H1 (cell line): ENCODE data around the gene TMEM255B. TPM values are rescaled to one million over a fixed set of nuclear protein-coding genes. Genes with fewer than 3 reads are reported as not detected.

ENCODE experiments used
- CTCF ChIA-PET: fragments of 300-600 bp; sonication (Branson Sonifier 250); formaldehyde crosslinking; loops from one replicate; lab custom pipeline; 2021; ENCODE audit not compliant: partially characterized antibody; lab: Charles Lee
- POLR2A ChIA-PET: fragments of 300-600 bp; sonication (Branson Sonifier 250); formaldehyde crosslinking; loops from one replicate; lab custom pipeline; 2021; ENCODE audit warnings: inconsistent platforms; ENCODE audit not compliant: partially characterized antibody; lab: Charles Lee
- DNase-seq, 2 experiments: peaks; one replicate each; pipeline versions ENCODE4 v3.0.0 to v3.0.0-alpha.2; 2010 to 2022; ENCODE audit warnings: low spot score in 2 of 2, low read depth in 1 of 2, mixed read lengths in 1 of 2
- FAIRE-seq: peaks from 2 replicates; lab custom pipeline; 2011; peaks lifted over from hg19 to GRCh38; lab: Jason Lieb, UNC
- H2AFZ ChIP-seq: 2 replicates; pipeline ENCODE4 v1.8.1; 2012; ENCODE audit warnings: low read length, inconsistent platforms
- H2AK5ac ChIP-seq: 2 replicates; pipeline ENCODE4 v1.6.1; 2013; ENCODE audit warnings: low read depth, low read length
- H2BK120ac ChIP-seq: replicated peaks from 2 replicates; pipeline ENCODE3; 2013; ENCODE audit warnings: low read depth, low read length, inconsistent platforms
- H2BK12ac ChIP-seq: 2 replicates; pipeline ENCODE4 v1.6.1; 2013; ENCODE audit warnings: low read depth, low read length
- H2BK15ac ChIP-seq: 2 replicates; pipeline ENCODE4 v1.6.1; 2013; ENCODE audit warnings: low read length
- H2BK20ac ChIP-seq: 2 replicates; pipeline ENCODE4 v1.6.1; 2013; ENCODE audit warnings: low read length
- H2BK5ac ChIP-seq: 2 replicates; pipeline ENCODE4 v1.6.1; 2013; ENCODE audit warnings: low read depth, low read length
- H3K14ac ChIP-seq: 2 replicates; pipeline ENCODE4 v1.6.1; 2013; ENCODE audit warnings: inconsistent platforms; ENCODE audit not compliant: insufficient read length
- H3K18ac ChIP-seq: 2 replicates; pipeline ENCODE4 v1.6.1; 2013; ENCODE audit warnings: low read length; ENCODE audit errors: extremely low read depth
- H3K23ac ChIP-seq: 2 replicates; pipeline ENCODE4 v1.6.1; 2013; ENCODE audit warnings: inconsistent platforms; ENCODE audit not compliant: insufficient read length
- H3K23me2 ChIP-seq: 2 replicates; pipeline ENCODE4 v1.6.1; 2013; ENCODE audit warnings: low read depth, low read length
- H3K27ac ChIP-seq: 2 replicates; pipeline ENCODE4 v1.6.1; 2011; ENCODE audit warnings: low read depth, low read length, inconsistent platforms
- H3K27me3 ChIP-seq, 4 experiments: replicated peaks in 1 of 4; 1 replicate in 1 of 4; 2 replicates in 3 of 4; pipeline versions ENCODE4 v1.6.1 to v1.8.1; 2011 to 2013; ENCODE audit warnings: low read length in 3 of 4, mild to moderate bottlenecking in 3 of 4, inconsistent platforms in 2 of 4, mixed read lengths in 2 of 4, moderate library complexity in 1 of 4; ENCODE audit not compliant: control insufficient read depth in 3 of 4, insufficient read depth in 3 of 4; ENCODE audit errors: extremely low read depth in 1 of 4
- H3K36me3 ChIP-seq, 4 experiments: 2 replicates each; pipeline versions ENCODE4 v1.6.1 to v1.8.1; 2011 to 2013; ENCODE audit warnings: mild to moderate bottlenecking in 4 of 4, low read length in 3 of 4, moderate library complexity in 2 of 4, control low read depth in 1 of 4, inconsistent platforms in 1 of 4; ENCODE audit not compliant: insufficient read depth in 4 of 4, control insufficient read depth in 2 of 4
- H3K4ac ChIP-seq: replicated peaks from 2 replicates; pipeline ENCODE3; 2013; ENCODE audit warnings: low read length, low read depth, mixed read lengths, inconsistent platforms; ENCODE audit not compliant: insufficient read length
- H3K4me1 ChIP-seq, 4 experiments: replicated peaks in 1 of 4; 1 replicate in 1 of 4; 2 replicates in 3 of 4; pipeline versions ENCODE4 v1.6.1 to v1.8.1; 2011 to 2013; ENCODE audit warnings: low read length in 3 of 4, inconsistent platforms in 2 of 4, mixed read lengths in 1 of 4; ENCODE audit not compliant: insufficient read depth in 4 of 4, control insufficient read depth in 3 of 4
- H3K4me2 ChIP-seq, 2 experiments: 2 replicates each; pipeline versions ENCODE4 v1.6.1 to v1.8.1; 2011 to 2013; ENCODE audit warnings: low read depth in 2 of 2, low read length in 2 of 2, control low read depth in 1 of 2, inconsistent platforms in 1 of 2, mild to moderate bottlenecking in 1 of 2; ENCODE audit not compliant: insufficient read depth in 1 of 2
- H3K4me3 ChIP-seq, 4 experiments: fragments of 200-600, 300-600 bp in 1 of 4; sonication (generic), shearing (Covaris generic), sonication (Bioruptor Twin) in 1 of 4; 2 replicates each; pipeline versions ENCODE4 v1.5.1 to v1.8.1; 2011 to 2016; ENCODE audit warnings: low read length in 4 of 4, low read depth in 3 of 4, control low read depth in 2 of 4, inconsistent platforms in 2 of 4, mild to moderate bottlenecking in 2 of 4, mixed read lengths in 1 of 4, moderate library complexity in 1 of 4; ENCODE audit not compliant: insufficient read depth in 2 of 4; ENCODE audit errors: extremely low read depth in 1 of 4
- H3K56ac ChIP-seq: replicated peaks from 2 replicates; pipeline ENCODE3; 2013; ENCODE audit warnings: low read depth, mild to moderate bottlenecking, mixed read lengths, low read length, inconsistent platforms; ENCODE audit not compliant: insufficient read length
- H3K79me1 ChIP-seq: 2 replicates; pipeline ENCODE4 v1.6.1; 2013; ENCODE audit warnings: low read depth, low read length, control low read depth
- H3K79me2 ChIP-seq, 2 experiments: 2 replicates each; pipeline versions ENCODE4 v1.6.1 to v1.8.1; 2012 to 2013; ENCODE audit warnings: low read length in 2 of 2, mild to moderate bottlenecking in 2 of 2, inconsistent platforms in 1 of 2; ENCODE audit not compliant: insufficient read depth in 2 of 2, control insufficient read depth in 1 of 2
- H3K9ac ChIP-seq, 4 experiments: replicated peaks in 1 of 4; 1 replicate in 1 of 4; 2 replicates in 3 of 4; pipeline versions ENCODE4 v1.6.1 to v1.8.1; 2011 to 2013; ENCODE audit warnings: low read depth in 3 of 4, low read length in 3 of 4, control low read depth in 2 of 4, mild to moderate bottlenecking in 2 of 4, moderate library complexity in 2 of 4, inconsistent platforms in 1 of 4; ENCODE audit errors: extremely low read depth in 1 of 4
- H3K9me3 ChIP-seq, 2 experiments: 2 replicates each; pipeline versions ENCODE4 v1.6.1 to v1.8.1; 2012 to 2013; ENCODE audit warnings: mild to moderate bottlenecking in 2 of 2, moderate library complexity in 2 of 2, control low read depth in 1 of 2, inconsistent platforms in 1 of 2, low read depth in 1 of 2, low read length in 1 of 2, mixed read lengths in 1 of 2; ENCODE audit not compliant: insufficient read depth in 2 of 2
- H4K20me1 ChIP-seq, 2 experiments: replicated peaks in 1 of 2; 2 replicates each; pipeline versions ENCODE3 to v1.8.1; 2011 to 2013; ENCODE audit warnings: inconsistent platforms in 2 of 2, low read length in 2 of 2, mild to moderate bottlenecking in 1 of 2; ENCODE audit not compliant: insufficient read depth in 2 of 2, control insufficient read depth in 1 of 2
- H4K5ac ChIP-seq: 2 replicates; pipeline ENCODE4 v1.6.1; 2013; ENCODE audit warnings: low read length, low read depth, mixed read lengths, inconsistent platforms; ENCODE audit not compliant: insufficient read length
- H4K8ac ChIP-seq: 2 replicates; pipeline ENCODE4 v1.8.0; 2013; ENCODE audit warnings: mild to moderate bottlenecking, moderate library complexity, low read length, inconsistent platforms; ENCODE audit not compliant: insufficient read depth; ENCODE audit errors: extremely low read depth
- H4K91ac ChIP-seq: replicated peaks from 2 replicates; pipeline ENCODE3; 2013; ENCODE audit warnings: low read length, mixed read lengths, inconsistent platforms; ENCODE audit not compliant: insufficient read length
- BCL11A ChIP-seq, 2 experiments: IDR thresholded peaks; one replicate each; pipeline ENCODE4 v1.6.1; 2011; ENCODE audit warnings: low read depth in 2 of 2, low read length in 2 of 2, mild to moderate bottlenecking in 2 of 2
- CEBPB ChIP-seq: IDR thresholded peaks from 2 replicates; pipeline ENCODE4 v1.6.1; 2012; ENCODE audit warnings: low read depth, low read length
- CHD2 ChIP-seq: IDR thresholded peaks from 2 replicates; pipeline ENCODE4 v1.6.1; 2012; ENCODE audit warnings: low read length, improper control_type of control experiment
- CTBP2 ChIP-seq: IDR thresholded peaks from 2 replicates; pipeline ENCODE4 v1.7.0; 2011; ENCODE audit warnings: borderline replicate concordance, mild to moderate bottlenecking, moderate library complexity, mixed read lengths, low read length; ENCODE audit not compliant: insufficient read depth, insufficient read length
- E2F6 ChIP-seq: IDR thresholded peaks from 2 replicates; pipeline ENCODE4 v1.6.1; 2012; ENCODE audit warnings: inconsistent platforms
- EP300 ChIP-seq, 2 experiments: IDR thresholded peaks; 1 replicate in 1 of 2; 2 replicates in 1 of 2; pipeline ENCODE4 v1.6.1; 2011 to 2012; ENCODE audit warnings: low read depth in 2 of 2, low read length in 2 of 2, mild to moderate bottlenecking in 2 of 2, borderline replicate concordance in 1 of 2, inconsistent platforms in 1 of 2, moderate library complexity in 1 of 2
- FOSL1 ChIP-seq: IDR thresholded peaks from 2 replicates; pipeline ENCODE4 v1.6.1; 2011; ENCODE audit warnings: mild to moderate bottlenecking, low read depth, low read length, moderate library complexity; ENCODE audit not compliant: insufficient read depth
- GTF2F1 ChIP-seq: IDR thresholded peaks from 2 replicates; pipeline ENCODE4 v1.6.1; 2012; ENCODE audit warnings: low read depth, low read length, improper control_type of control experiment, borderline replicate concordance
- SIX5 ChIP-seq: IDR thresholded peaks from 2 replicates; pipeline ENCODE4 v1.6.1; 2011; ENCODE audit warnings: mild to moderate bottlenecking, low read depth, low read length
- SP4 ChIP-seq: IDR thresholded peaks from 2 replicates; pipeline ENCODE4 v1.6.1; 2012; ENCODE audit warnings: low read length, inconsistent platforms
- USF2 ChIP-seq: IDR thresholded peaks from 2 replicates; pipeline ENCODE4 v1.6.1; 2011; ENCODE audit warnings: low read length, improper control_type of control experiment
- ZNF274 ChIP-seq: IDR thresholded peaks from 2 replicates; pipeline ENCODE4 v1.7.0; 2012; ENCODE audit warnings: low read length, borderline replicate concordance; ENCODE audit errors: extremely low read depth
- WGBS, 2 experiments: shearing (Covaris generic) in 1 of 2; methylation state at CpG; one replicate each; pipeline versions ENCODE4 v1.1.6 to v1.1.7; 2013 to 2015; ENCODE audit warnings: low lambda C conversion rate in 2 of 2, mixed read lengths in 2 of 2, inconsistent platforms in 1 of 2, low coverage in 1 of 2, missing lambda C conversion rate in 1 of 2; ENCODE audit not compliant: insufficient replicate concordance in 2 of 2, insufficient coverage in 1 of 2, insufficient read length in 1 of 2; ENCODE audit errors: extremely low coverage in 1 of 2, missing lambda C conversion rate in 1 of 2; 5-methylcytosine and 5-hydroxymethylcytosine counted together
- polyA plus RNA-seq, 7 experiments: library from polyadenylated mRNA; depleted of rRNA in 3 of 7; stranded (reverse) in 5 of 7; unstranded in 2 of 7; fragments of >200 nt in 5 of 7; fragments of 200-250 nt in 2 of 7; gene quantifications; 1 replicate in 5 of 7; 2 replicates in 1 of 7; 4 replicates in 1 of 7; pipeline versions ENCODE4 v1.2.1 to v1.2.3, GENCODE V29; 2011 to 2013; ENCODE audit warnings: missing spikeins in 2 of 7, mixed read lengths in 2 of 7
- total RNA-seq: library from RNA; stranded (reverse); fragmentation: NEBNext Ultra II Directional; extraction: Animal tissue kit (Norgen Biotek cat#: 25700); gene quantifications from 2 replicates; pipeline ENCODE4 v1.2.1, GENCODE V29; 2021

The TMEM255B gene
- total and polyA plus RNA-seq, 2 of the 8 experiments (the other 6 are each of a cell fraction or from before 2014, with no cell fraction given) = 3.4 to 4.4 TPM

- Histone ChIP-seq H3K23me2 (peaks cover 16% of the 10 kb centered on the region; the same call in 1 of the 2 replicates), H3K79me1 (no peaks in the 10 kb centered on the region; the same call in 1 of the 2 replicates), H3K79me2 (peaks cover 0 to 4% of the 10 kb centered on the region in 2 experiments; a peak in 1 of 4 replicates), H4K5ac (no peak overlapping the region), H3K9me3 (no peaks in the 10 kb centered on the region), H4K8ac (0 out of 2 replicates have a peak overlapping the region, but pooled peaks have one; percentile 12), H2BK15ac (peak overlapping the region; percentile 72; the same call in 1 of the 2 replicates), H3K23ac (no peak overlapping the region), H3K27me3 (peaks cover 2 to 32% (median 25%) of the 10 kb centered on the region in 4 experiments), H2BK120ac (no peak overlapping the region), H2AFZ (no peak overlapping the region), H3K4me2 (no peak overlapping the region), H3K4me1 (peaks cover 4 to 14% (median 8%) of the 10 kb centered on the region in 4 experiments; a peak in 6 of 7 replicates), H2BK12ac (0 out of 2 replicates have a peak overlapping the region, but pooled peaks have one; percentile 9), H4K91ac (no peak overlapping the region), H3K4ac (no peak overlapping the region), H3K14ac (no peak overlapping the region), H3K4me3 (no peak overlapping the region), H3K36me3 (no peaks in the 10 kb centered on the region), H4K20me1 (peaks cover 0 to 8% of the 10 kb centered on the region in 2 experiments), H2BK20ac (no peak overlapping the region), H3K56ac (no peak overlapping the region), H2AK5ac (no peak overlapping the region), H3K18ac (no peak overlapping the region), H2BK5ac (no peak overlapping the region), H3K27ac (no peak overlapping the region), H3K9ac (no peak overlapping the region)
- no peak for FAIRE-seq
- DNase-seq = no peak
- 95% methylated on average over 7 of the region's 7 CpGs; no CpG with 5 or more reads in 1 of the 2 experiments for WGBS, 2 experiments
- CTCF ChIA-PET = interaction anchor here (1.4 kb wide), 1 partner anchor 8 kb away, joined by 3 read pairs; no protein-coding TSS in a partner anchor
- POLR2A ChIA-PET = no interaction called here
- no peak for TF ChIP-seq ZNF274
- no peak for TF ChIP-seq GTF2F1
- no peak for TF ChIP-seq BCL11A (IDR thresholded peaks at IDR 0.05; ENCODE audit: low read depth in 2 of 2, low read length in 2 of 2)
- no peak for TF ChIP-seq CHD2
- no peak for TF ChIP-seq E2F6
- TF ChIP-seq EP300 (IDR thresholded peaks at IDR 0.05; ENCODE audit: borderline replicate concordance in 1 of 2, low read depth in 2 of 2, low read length in 2 of 2) = no peak
- no peak for TF ChIP-seq SIX5
- TF ChIP-seq CEBPB = no peak
- no peak for TF ChIP-seq CTBP2
- TF ChIP-seq SP4 = no peak
- no peak for TF ChIP-seq USF2
- no peak for TF ChIP-seq FOSL1
These were observed 2.1 kb downstream of the TMEM255B start for GRCh38 chr13:113761136-113761535.
